Stimulated activated CD4-positive, alpha-beta T cell treated with anti-CD3 and anti-CD28 coated beads, Interleukin-2, amount 100 ng/mL, for 24 hours (primary cell): Measurements from ENCODE around the gene CELA2B.
"Not testable (repeated sequence)": the region's sequence is repeated elsewhere in the genome, so short reads cannot be mapped to it uniquely, and the experiment has no call there.

Experiments used
- DNase-seq, 2 donors: peaks; one replicate each; pipeline ENCODE4 v3.0.0-alpha.2; 2020

The CELA2B gene

GRCh38 chr1:15475752-15476314, at the start of gene CELA2B:
TSS of gene CELA2B (plus strand) at chr1:15476104. CDS start at chr1:15476126, 22 bp downstream.
- DNase-seq: no peak

GRCh38 chr1:15426492-15427279, 49.2 kb upstream of the CELA2B start:
- DNase-seq: no peak

GRCh38 chr1:15427280-15427666, 48.6 kb upstream of the CELA2B start:
- DNase-seq: no peak

GRCh38 chr1:15428252-15428651, 47.7 kb upstream of the CELA2B start:
- not testable (repeated sequence) for DNase-seq

GRCh38 chr1:15428815-15429435, 47.0 kb upstream of the CELA2B start:
- DNase-seq: no peak

GRCh38 chr1:15429701-15430149, 46.2 kb upstream of the CELA2B start:
- no peak for DNase-seq

- DNase-seq: peak; percentile 82 to 87
These were observed 44.9 kb upstream of the CELA2B start for GRCh38 chr1:15430787-15431570.

- DNase-seq: no peak
These were observed 44.3 kb upstream of the CELA2B start for GRCh38 chr1:15431571-15431948.

- no peak for DNase-seq
These were observed 43.6 kb upstream of the CELA2B start for GRCh38 chr1:15432324-15432723.

- DNase-seq: no peak
These were observed 42.4 kb upstream of the CELA2B start for GRCh38 chr1:15433471-15433870.

GRCh38 chr1:15434739-15435138, 41.2 kb upstream of the CELA2B start:
- not testable (repeated sequence) for DNase-seq

GRCh38 chr1:15435239-15436077, 40.4 kb upstream of the CELA2B start:
- no peak for DNase-seq

- DNase-seq: no peak
These were observed 38.9 kb upstream of the CELA2B start for GRCh38 chr1:15436881-15437442.

- no peak for DNase-seq
These were observed 36.6 kb upstream of the CELA2B start for GRCh38 chr1:15439325-15439724.

GRCh38 chr1:15440357-15440756, 35.5 kb upstream of the CELA2B start:
- DNase-seq: no peak

- no peak for DNase-seq
These were observed 34.7 kb upstream of the CELA2B start for GRCh38 chr1:15441247-15441646.

- no peak for DNase-seq
These were observed 33.8 kb upstream of the CELA2B start for GRCh38 chr1:15442119-15442518.

- DNase-seq: no peak
These were observed 33.1 kb upstream of the CELA2B start for GRCh38 chr1:15442759-15443158.

GRCh38 chr1:15443281-15443680, 32.6 kb upstream of the CELA2B start:
- DNase-seq: no peak

GRCh38 chr1:15444468-15445389, 31.2 kb upstream of the CELA2B start:
- no peak for DNase-seq
